Ishikawa (cell line): Measurements from ENCODE around the gene GPC6.

Experiments
- CEBPB ChIP-seq: IDR thresholded peaks from 2 replicates; pipeline ENCODE4 v1.6.1; 2012
- CREB1 ChIP-seq: IDR thresholded peaks from 2 replicates; pipeline ENCODE4 v1.6.1; 2012; ENCODE audit warnings: low read depth
- EGR1 ChIP-seq: IDR thresholded peaks from 2 replicates; pipeline ENCODE4 v1.6.1; 2012
- EP300 ChIP-seq: IDR thresholded peaks from 2 replicates; pipeline ENCODE4 v1.6.1; 2012; ENCODE audit warnings: borderline replicate concordance
- FOXM1 ChIP-seq: IDR thresholded peaks from 2 replicates; pipeline ENCODE4 v1.6.1; 2012; ENCODE audit warnings: low read depth, borderline replicate concordance
- NFIC ChIP-seq: IDR thresholded peaks from 2 replicates; pipeline ENCODE4 v1.6.1; 2012
- TAF1 ChIP-seq: IDR thresholded peaks from 2 replicates; pipeline ENCODE4 v1.6.1; 2012; ENCODE audit warnings: low read depth, mild to moderate bottlenecking
- TCF12 ChIP-seq: IDR thresholded peaks from 2 replicates; pipeline ENCODE4 v1.6.1; 2012; ENCODE audit warnings: low read depth
- TEAD4 ChIP-seq: IDR thresholded peaks from 2 replicates; pipeline ENCODE4 v1.6.1; 2012
- ZBTB7A ChIP-seq: IDR thresholded peaks from 2 replicates; pipeline ENCODE4 v1.6.1; 2012; ENCODE audit warnings: low read depth
- TF ChIP-seq, protein P1 (sequence below): IDR thresholded peaks from 2 replicates; pipeline ENCODE4 v1.6.1; 2012; ENCODE audit warnings: low read depth, mild to moderate bottlenecking
- TF ChIP-seq, protein P2 (sequence below): IDR thresholded peaks from 2 replicates; pipeline ENCODE4 v1.6.1; 2012

DNA sequence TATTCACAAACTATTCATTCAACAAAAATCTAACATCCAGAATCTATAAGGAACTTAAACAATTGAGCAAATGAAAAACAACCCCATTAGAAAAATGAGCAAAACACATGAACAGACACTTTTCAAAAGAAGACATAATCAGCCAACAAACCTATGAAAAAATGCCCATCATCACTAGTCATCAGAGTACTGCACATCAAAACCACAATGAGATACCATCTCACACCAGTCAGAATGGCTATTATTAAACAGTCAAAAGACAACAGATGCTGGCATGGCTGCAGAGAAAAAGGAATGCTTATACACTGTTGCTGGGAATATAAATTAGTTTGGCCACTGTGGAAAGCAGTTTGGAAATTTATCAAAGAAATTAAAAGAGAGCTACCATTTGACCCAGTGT, 487.6 kb downstream of the GPC6 start:
- TF ChIP-seq TCF12 (no peak), TEAD4 (no peak), NFIC (no peak), CEBPB (no peak), EP300 (no peak), ZBTB7A (no peak), CREB1 (no peak), EGR1 (no peak), TAF1 (no peak), FOXM1 (no peak)
- TF ChIP-seq, protein P1, sequence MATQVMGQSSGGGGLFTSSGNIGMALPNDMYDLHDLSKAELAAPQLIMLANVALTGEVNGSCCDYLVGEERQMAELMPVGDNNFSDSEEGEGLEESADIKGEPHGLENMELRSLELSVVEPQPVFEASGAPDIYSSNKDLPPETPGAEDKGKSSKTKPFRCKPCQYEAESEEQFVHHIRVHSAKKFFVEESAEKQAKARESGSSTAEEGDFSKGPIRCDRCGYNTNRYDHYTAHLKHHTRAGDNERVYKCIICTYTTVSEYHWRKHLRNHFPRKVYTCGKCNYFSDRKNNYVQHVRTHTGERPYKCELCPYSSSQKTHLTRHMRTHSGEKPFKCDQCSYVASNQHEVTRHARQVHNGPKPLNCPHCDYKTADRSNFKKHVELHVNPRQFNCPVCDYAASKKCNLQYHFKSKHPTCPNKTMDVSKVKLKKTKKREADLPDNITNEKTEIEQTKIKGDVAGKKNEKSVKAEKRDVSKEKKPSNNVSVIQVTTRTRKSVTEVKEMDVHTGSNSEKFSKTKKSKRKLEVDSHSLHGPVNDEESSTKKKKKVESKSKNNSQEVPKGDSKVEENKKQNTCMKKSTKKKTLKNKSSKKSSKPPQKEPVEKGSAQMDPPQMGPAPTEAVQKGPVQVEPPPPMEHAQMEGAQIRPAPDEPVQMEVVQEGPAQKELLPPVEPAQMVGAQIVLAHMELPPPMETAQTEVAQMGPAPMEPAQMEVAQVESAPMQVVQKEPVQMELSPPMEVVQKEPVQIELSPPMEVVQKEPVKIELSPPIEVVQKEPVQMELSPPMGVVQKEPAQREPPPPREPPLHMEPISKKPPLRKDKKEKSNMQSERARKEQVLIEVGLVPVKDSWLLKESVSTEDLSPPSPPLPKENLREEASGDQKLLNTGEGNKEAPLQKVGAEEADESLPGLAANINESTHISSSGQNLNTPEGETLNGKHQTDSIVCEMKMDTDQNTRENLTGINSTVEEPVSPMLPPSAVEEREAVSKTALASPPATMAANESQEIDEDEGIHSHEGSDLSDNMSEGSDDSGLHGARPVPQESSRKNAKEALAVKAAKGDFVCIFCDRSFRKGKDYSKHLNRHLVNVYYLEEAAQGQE = no peak
- TF ChIP-seq, protein P2, sequence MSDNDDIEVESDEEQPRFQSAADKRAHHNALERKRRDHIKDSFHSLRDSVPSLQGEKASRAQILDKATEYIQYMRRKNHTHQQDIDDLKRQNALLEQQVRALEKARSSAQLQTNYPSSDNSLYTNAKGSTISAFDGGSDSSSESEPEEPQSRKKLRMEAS = no peak
